Uterus (tissue), 4 donors: ENCODE measurements around the gene C9orf85. TPM values are rescaled to one million over a fixed set of nuclear protein-coding genes. Genes with fewer than 3 reads are reported as not detected.

Experiments
- DNase-seq, 2 donors: peaks; one replicate each; pipeline ENCODE4 v3.0.0-alpha.2; 2019 to 2020
- H3K27ac ChIP-seq, 2 donors: fragments of 200-600 bp; sonication (generic); 1 replicate in 1 of 2; 2 replicates in 1 of 2; pipeline ENCODE4 v1.5.1; 2016 to 2018
- H3K27me3 ChIP-seq, 2 donors: fragments of 200-600 bp; sonication (generic); one replicate each; pipeline ENCODE4 v1.5.1; 2018 to 2019; ENCODE audit warnings: control low read depth in 1 of 2
- H3K36me3 ChIP-seq, 2 donors: fragments of 200-600 bp; sonication (generic); one replicate each; pipeline ENCODE4 v1.5.1; 2019; ENCODE audit warnings: control low read depth in 1 of 2
- H3K4me1 ChIP-seq, 2 donors: fragments of 200-600 bp; sonication (generic); one replicate each; pipeline ENCODE4 v1.5.1; 2018 to 2019; ENCODE audit warnings: control low read depth in 1 of 2
- H3K4me3 ChIP-seq, 2 donors: fragments of 200-600 bp; sonication (generic); 1 replicate in 1 of 2; 2 replicates in 1 of 2; pipeline ENCODE4 v1.5.1; 2018 to 2019; ENCODE audit warnings: mild to moderate bottlenecking in 1 of 2
- H3K9me3 ChIP-seq, 2 donors: fragments of 200-600 bp; sonication (generic); one replicate each; pipeline ENCODE4 v1.5.1; 2019; ENCODE audit warnings: control low read depth in 1 of 2
- CTCF ChIP-seq, 4 experiments: fragments of 200-600 bp in 2 of 4; fragments of 450-650 bp in 2 of 4; sonication (generic) in 2 of 4; IDR thresholded peaks; one replicate each; pipeline ENCODE4 v1.5.1; 2016 to 2019; ENCODE audit warnings: antibody characterized with exemption in 4 of 4, mild to moderate bottlenecking in 2 of 4, moderate library complexity in 1 of 4
- POLR2A ChIP-seq, 2 donors: fragments of 450-650 bp; IDR thresholded peaks; one replicate each; pipeline ENCODE4 v1.6.1; 2016; ENCODE audit warnings: antibody characterized with exemption in 2 of 2, mild to moderate bottlenecking in 1 of 2, moderate library complexity in 1 of 2
- intact Hi-C: fragments of 100-400 bp; cut with DNase I; formaldehyde crosslinking; loops from one replicate; pipeline ENCODE4 v1.15.1; 2023; ENCODE audit warnings: low total_unique reads
- total RNA-seq, 4 donors: library from RNA; depleted of rRNA in 3 of 4; stranded (reverse); fragments of >200 nt in 3 of 4; gene quantifications; one replicate each; pipeline versions ENCODE4 v1.1.0 to v1.2.4, GENCODE V29; 2014 to 2023
- donor health status: DM: yes; HTN: yes; CAD: no.

The C9orf85 gene
- total RNA-seq, 4 donors from 2014 or later = 8.2 to 22.0 (median 15.9) TPM

GRCh38 chr9:71915495-71915894 is 4.1 kb downstream of the C9orf85 start:
- DNase-seq = no peak
- H3K4me1 ChIP-seq = peaks cover 0 to 4% of the 10 kb centered on the region in 2 donors
- no peak overlapping the region for H3K4me3 ChIP-seq
- intact Hi-C loops = no loop called here
- no peak for TF ChIP-seq CTCF (IDR thresholded peaks at IDR 0.05)
- TF ChIP-seq POLR2A (IDR thresholded peaks at IDR 0.05) = no peak
- no peaks in the 10 kb centered on the region for H3K9me3 ChIP-seq
- no peaks in the 10 kb centered on the region for H3K36me3 ChIP-seq
- H3K27ac ChIP-seq = no peak overlapping the region
- no peaks in the 10 kb centered on the region for H3K27me3 ChIP-seq

GRCh38 chr9:71916834-71917534 is 5.5 kb downstream of the C9orf85 start:
- no peak for TF ChIP-seq CTCF (IDR thresholded peaks at IDR 0.05)
- no peak for TF ChIP-seq POLR2A (IDR thresholded peaks at IDR 0.05)
- no peaks in the 10 kb centered on the region for H3K36me3 ChIP-seq
- H3K4me3 ChIP-seq = no peak overlapping the region
- H3K4me1 ChIP-seq = peaks cover 0 to 4% of the 10 kb centered on the region in 2 donors
- no peaks in the 10 kb centered on the region for H3K27me3 ChIP-seq
- DNase-seq = no peak
- H3K27ac ChIP-seq = no peak overlapping the region
- no peaks in the 10 kb centered on the region for H3K9me3 ChIP-seq
- intact Hi-C loops = no loop called here

- H3K27ac ChIP-seq = no peak overlapping the region
- intact Hi-C loops = no loop called here
- H3K36me3 ChIP-seq = no peaks in the 10 kb centered on the region
- no peaks in the 10 kb centered on the region for H3K4me1 ChIP-seq
- H3K4me3 ChIP-seq = no peak overlapping the region
- TF ChIP-seq POLR2A (IDR thresholded peaks at IDR 0.05) (no peak), CTCF (IDR thresholded peaks at IDR 0.05) (no peak)
- H3K9me3 ChIP-seq = no peaks in the 10 kb centered on the region
- no peak for DNase-seq
- H3K27me3 ChIP-seq = no peaks in the 10 kb centered on the region
These were observed 7.0 kb downstream of the C9orf85 start for GRCh38 chr9:71918419-71918818.

- intact Hi-C loops = no loop called here
- Histone ChIP-seq H3K27me3 (no peaks in the 10 kb centered on the region), H3K9me3 (no peaks in the 10 kb centered on the region), H3K4me3 (no peak overlapping the region), H3K36me3 (no peaks in the 10 kb centered on the region), H3K4me1 (no peaks in the 10 kb centered on the region), H3K27ac (no peak overlapping the region)
- TF ChIP-seq POLR2A (IDR thresholded peaks at IDR 0.05) (no peak), CTCF (IDR thresholded peaks at IDR 0.05) (no peak)
- no peak for DNase-seq
These were observed 9.2 kb downstream of the C9orf85 start for GRCh38 chr9:71920456-71921189.

- intact Hi-C loops = no loop called here
- H3K4me3 ChIP-seq = no peak overlapping the region
- H3K27me3 ChIP-seq = no peaks in the 10 kb centered on the region
- no peaks in the 10 kb centered on the region for H3K4me1 ChIP-seq
- no peaks in the 10 kb centered on the region for H3K36me3 ChIP-seq
- no peaks in the 10 kb centered on the region for H3K9me3 ChIP-seq
- no peak for DNase-seq
- TF ChIP-seq POLR2A (IDR thresholded peaks at IDR 0.05) (no peak), CTCF (IDR thresholded peaks at IDR 0.05) (no peak)
- H3K27ac ChIP-seq = no peak overlapping the region
These were observed 9.9 kb downstream of the C9orf85 start for GRCh38 chr9:71921190-71921814.
